ENCODE results near the gene CTF1. TPM values are rescaled to one million over a fixed set of nuclear protein-coding genes. Genes with fewer than 3 reads are reported as not detected.

CTF1 gene
- total RNA-seq, 1 donor from 2014 or later: 4.3 TPM

- TF ChIP-seq, protein P1, sequence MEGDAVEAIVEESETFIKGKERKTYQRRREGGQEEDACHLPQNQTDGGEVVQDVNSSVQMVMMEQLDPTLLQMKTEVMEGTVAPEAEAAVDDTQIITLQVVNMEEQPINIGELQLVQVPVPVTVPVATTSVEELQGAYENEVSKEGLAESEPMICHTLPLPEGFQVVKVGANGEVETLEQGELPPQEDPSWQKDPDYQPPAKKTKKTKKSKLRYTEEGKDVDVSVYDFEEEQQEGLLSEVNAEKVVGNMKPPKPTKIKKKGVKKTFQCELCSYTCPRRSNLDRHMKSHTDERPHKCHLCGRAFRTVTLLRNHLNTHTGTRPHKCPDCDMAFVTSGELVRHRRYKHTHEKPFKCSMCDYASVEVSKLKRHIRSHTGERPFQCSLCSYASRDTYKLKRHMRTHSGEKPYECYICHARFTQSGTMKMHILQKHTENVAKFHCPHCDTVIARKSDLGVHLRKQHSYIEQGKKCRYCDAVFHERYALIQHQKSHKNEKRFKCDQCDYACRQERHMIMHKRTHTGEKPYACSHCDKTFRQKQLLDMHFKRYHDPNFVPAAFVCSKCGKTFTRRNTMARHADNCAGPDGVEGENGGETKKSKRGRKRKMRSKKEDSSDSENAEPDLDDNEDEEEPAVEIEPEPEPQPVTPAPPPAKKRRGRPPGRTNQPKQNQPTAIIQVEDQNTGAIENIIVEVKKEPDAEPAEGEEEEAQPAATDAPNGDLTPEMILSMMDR (conservative IDR thresholded peaks at IDR 0.05; ENCODE audit: low read depth, low read length): no peak
- peak; percentile 92 for DNase-seq (ENCODE audit: low read depth)
- H3K4me3 ChIP-seq (ENCODE audit: low read depth, low read length): peak overlapping the region; percentile 70
These were observed 26.6 kb downstream of the CTF1 start for GRCh38 chr16:30922960-30923535.

GRCh38 chr16:30923554-30924075 lies 27.2 kb downstream of the CTF1 start, which contains the start of gene FBXL19:
TSS of gene FBXL19 (plus strand) at chr16:30923572. CDS start at chr16:30925755, 2,183 bp downstream.
- TF ChIP-seq, protein P1 (conservative IDR thresholded peaks at IDR 0.05; ENCODE audit: low read depth, low read length): no peak
- no peak for DNase-seq (ENCODE audit: low read depth)
- H3K4me3 ChIP-seq (ENCODE audit: low read depth, low read length): peak within 1 kb of the TSS; percentile 70

DNA sequence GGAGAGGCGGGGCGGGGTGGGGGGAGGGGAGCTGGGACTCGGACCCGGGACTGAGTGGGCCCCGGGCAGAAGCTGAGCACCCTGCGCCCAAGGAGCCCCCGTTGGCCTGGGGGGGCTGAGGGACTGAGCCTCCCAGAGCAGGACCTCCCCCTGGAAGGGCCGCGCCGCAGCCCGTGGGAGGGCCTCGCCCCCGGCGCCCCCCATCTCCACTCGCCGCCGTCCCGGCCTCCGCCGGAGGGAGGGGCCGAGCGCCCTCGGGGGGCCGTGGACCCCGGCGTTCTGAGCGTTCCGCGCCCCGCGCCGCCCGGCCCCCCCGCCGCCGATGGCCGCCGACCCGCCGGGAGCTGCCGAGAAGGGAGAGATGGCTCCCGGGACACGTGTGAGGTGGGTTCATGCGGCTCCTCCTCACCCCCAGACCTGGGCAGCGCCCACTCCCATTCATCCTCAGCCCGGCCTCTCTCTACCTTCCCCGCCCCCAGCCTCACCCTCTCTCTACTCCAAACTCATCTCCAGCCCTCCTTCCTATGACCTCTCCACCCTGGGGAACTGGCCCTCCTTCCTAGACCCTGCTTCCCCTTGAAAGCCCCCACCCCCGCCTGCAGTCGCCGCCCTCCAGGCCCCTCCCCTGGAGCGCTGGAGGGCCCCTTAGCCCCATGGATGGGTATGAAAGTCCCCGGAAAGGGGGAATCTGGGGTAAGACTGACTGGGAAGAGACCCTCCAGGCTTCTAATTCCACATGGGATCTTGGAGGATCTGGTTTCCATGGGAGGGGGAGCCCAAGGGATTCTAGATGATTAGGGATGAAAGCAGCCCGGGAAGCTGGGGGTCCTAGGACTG lies 27.9 kb downstream of the CTF1 start:
- DNase-seq (ENCODE audit: low read depth): no peak
- TF ChIP-seq, protein P1 (conservative IDR thresholded peaks at IDR 0.05; ENCODE audit: low read depth, low read length): no peak
- H3K4me3 ChIP-seq (ENCODE audit: low read depth, low read length): peak overlapping the region; percentile 70

DNA sequence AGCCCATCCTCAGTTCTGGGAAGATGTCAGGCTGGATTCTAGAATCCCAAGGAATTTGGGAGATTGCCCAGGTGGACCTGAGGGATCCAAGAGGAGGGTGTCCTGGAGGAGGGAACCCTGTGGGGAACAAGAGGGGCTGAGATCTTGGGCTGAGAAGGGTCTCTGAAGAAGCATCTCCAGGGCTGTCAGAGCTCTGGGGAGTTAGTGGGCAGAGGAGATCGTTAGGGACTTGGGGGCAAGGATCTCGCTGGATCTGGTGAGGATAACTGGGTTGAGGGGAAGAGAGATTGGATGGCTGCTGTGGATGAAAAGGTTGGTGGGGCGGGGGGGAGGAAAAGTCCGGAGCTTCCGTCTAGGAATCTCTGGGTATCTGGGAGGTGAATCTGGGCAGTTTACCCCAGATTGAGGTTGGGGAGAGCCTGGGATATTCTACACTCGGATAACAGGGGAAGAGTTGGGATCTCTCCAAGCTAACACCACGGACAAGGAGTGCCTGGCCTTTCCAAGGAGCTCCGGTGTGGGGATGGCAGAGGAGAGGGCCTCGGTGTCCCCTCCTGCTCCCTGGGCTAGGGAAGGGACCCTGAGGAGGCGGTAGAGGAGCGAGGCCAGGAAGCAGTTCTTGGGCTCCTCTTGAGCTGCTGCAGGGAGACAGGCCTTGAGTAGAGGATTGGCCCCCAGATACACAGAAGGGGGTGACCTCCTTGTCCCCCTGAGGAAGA lies 28.7 kb downstream of the CTF1 start:
- TF ChIP-seq, protein P1 (conservative IDR thresholded peaks at IDR 0.05; ENCODE audit: low read depth, low read length): no peak
- DNase-seq (ENCODE audit: low read depth): no peak
- peak overlapping the region; percentile 70 for H3K4me3 ChIP-seq (ENCODE audit: low read depth, low read length)

GRCh38 chr16:30925632-30925987 lies 29.2 kb downstream of the CTF1 start:
- H3K4me3 ChIP-seq (ENCODE audit: low read depth, low read length): no peak overlapping the region
- DNase-seq (ENCODE audit: low read depth): no peak
- TF ChIP-seq, protein P1 (conservative IDR thresholded peaks at IDR 0.05; ENCODE audit: low read depth, low read length): no peak

DNA sequence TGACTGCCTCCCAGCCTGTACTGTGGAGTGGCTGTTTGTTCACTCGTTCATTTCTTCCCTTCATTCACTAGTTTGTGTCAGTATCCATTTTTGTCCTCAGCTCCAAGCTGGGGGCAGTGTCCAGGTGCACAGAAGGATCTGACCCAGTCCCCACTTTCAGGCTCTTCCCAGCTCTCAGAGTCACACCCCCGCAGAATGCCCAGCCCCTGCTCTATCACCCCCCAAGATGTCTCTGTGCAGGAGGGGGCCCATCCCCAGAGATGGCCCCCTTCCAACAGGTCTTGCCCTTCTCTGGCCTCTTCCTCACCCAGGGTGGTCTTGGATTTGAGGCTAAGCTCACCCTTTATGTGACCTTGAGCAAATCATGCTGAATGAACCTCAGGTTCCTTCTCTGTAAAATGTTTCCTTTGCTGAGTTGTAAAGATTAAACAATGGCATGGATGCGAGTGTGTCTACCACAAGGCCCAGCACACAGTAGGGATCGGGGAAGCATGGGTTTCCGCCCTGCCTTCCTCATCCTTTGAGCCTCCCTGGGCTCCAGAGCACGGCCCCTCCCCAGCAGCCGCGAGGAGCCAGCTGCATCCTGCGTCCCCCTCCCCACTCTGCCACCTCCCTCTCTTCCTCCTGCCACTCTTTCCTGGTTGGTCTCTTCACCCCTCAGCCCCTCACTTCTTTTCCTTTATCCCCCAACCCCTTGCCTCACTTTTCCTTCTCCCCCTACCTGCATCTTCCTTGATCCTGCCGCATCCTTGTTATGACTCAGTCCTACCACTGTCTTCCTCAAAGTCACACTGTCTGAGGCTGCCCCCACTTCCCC lies 29.8 kb downstream of the CTF1 start:
- TF ChIP-seq, protein P1 (conservative IDR thresholded peaks at IDR 0.05; ENCODE audit: low read depth, low read length): no peak
- H3K4me3 ChIP-seq (ENCODE audit: low read depth, low read length): no peak overlapping the region
- no peak for DNase-seq (ENCODE audit: low read depth)
